Activated CD4-positive, alpha-beta T cell treated with anti-CD3 and anti-CD28 coated beads for 24 hours (primary cell): ENCODE data around the gene SATB1.
"Not testable (repeated sequence)": the region's sequence is repeated elsewhere in the genome, so short reads cannot be mapped to it uniquely, and the experiment has no call there.

Experiments
- DNase-seq, 2 donors: peaks; one replicate each; pipeline ENCODE4 v3.0.0-alpha.2; 2020; ENCODE audit warnings: low read depth in 2 of 2

The SATB1 gene

GRCh38 chr3:18424729-18425640 is at the start of gene SATB1:
Gene SATB1 (minus strand): TSS chr3:18425339. CDS start chr3:18420967, 4,372 bp downstream.
- DNase-seq: peak; percentile 43 to 48

- no peak for DNase-seq
Measured at GRCh38 chr3:18474202-18474601, 49.1 kb upstream of the SATB1 start.

GRCh38 chr3:18469775-18470174 is 44.6 kb upstream of the SATB1 start:
- no peak for DNase-seq

- no peak for DNase-seq
Measured at GRCh38 chr3:18466136-18466535, 41.0 kb upstream of the SATB1 start.

GRCh38 chr3:18454766-18455165 is 29.6 kb upstream of the SATB1 start:
- no peak for DNase-seq

- not testable (repeated sequence) for DNase-seq
Measured at GRCh38 chr3:18449618-18450017, 24.5 kb upstream of the SATB1 start.

GRCh38 chr3:18447720-18448119 is 22.6 kb upstream of the SATB1 start:
- DNase-seq: no peak

- no peak for DNase-seq
Measured at GRCh38 chr3:18446149-18446825, 21.1 kb upstream of the SATB1 start.

- DNase-seq: peak; percentile 44 to 53
Measured at GRCh38 chr3:18445401-18446148, 20.4 kb upstream of the SATB1 start.

- DNase-seq: peak; percentile 57 to 62
Measured at GRCh38 chr3:18444595-18445400, 19.7 kb upstream of the SATB1 start.

- DNase-seq: peak in 1 of 2 donors; percentile 18
Measured at GRCh38 chr3:18443665-18444594, 18.8 kb upstream of the SATB1 start.

- DNase-seq: no peak
Measured at GRCh38 chr3:18442756-18443664, 17.9 kb upstream of the SATB1 start.

GRCh38 chr3:18441551-18441950 is 16.4 kb upstream of the SATB1 start:
- no peak for DNase-seq

- DNase-seq: no peak
Measured at GRCh38 chr3:18440066-18440722, 15.1 kb upstream of the SATB1 start.

- DNase-seq: no peak
Measured at GRCh38 chr3:18439281-18439680, 14.1 kb upstream of the SATB1 start.

- DNase-seq: peak; percentile 24 to 34
Measured at GRCh38 chr3:18438586-18438985, 13.4 kb upstream of the SATB1 start.

GRCh38 chr3:18436213-18436612 is 11.1 kb upstream of the SATB1 start:
- DNase-seq: no peak

GRCh38 chr3:18434711-18435110 is 9.6 kb upstream of the SATB1 start:
- DNase-seq: no peak

GRCh38 chr3:18432752-18433151 is 7.6 kb upstream of the SATB1 start:
- DNase-seq: no peak
